NCI-H2107 (cell line): ENCODE data around the gene SASH3.
"Not testable (repeated sequence)": the region's sequence is repeated elsewhere in the genome, so short reads cannot be mapped to it uniquely, and the experiment has no call there.

Experiments
- DNase-seq: peaks from one replicate; lab custom pipeline; 2025; lab: John Stamatoyannopoulos, UW

Gene SASH3

GRCh38 chrX:129779747-129780146, at the start of gene SASH3:
Gene SASH3, plus strand, starts transcription at chrX:129779949. Its CDS starts 149 bp downstream, at chrX:129780098.
- DNase-seq: no peak

- no peak for DNase-seq
Measured at GRCh38 chrX:129731228-129731627, 48.5 kb upstream of the SASH3 start.

GRCh38 chrX:129732857-129733256, 46.9 kb upstream of the SASH3 start:
- DNase-seq: no peak

- no peak for DNase-seq
Measured at GRCh38 chrX:129733335-129733734, 46.4 kb upstream of the SASH3 start.

- no peak for DNase-seq
Measured at GRCh38 chrX:129736491-129736890, 43.3 kb upstream of the SASH3 start.

- DNase-seq: no peak
Measured at GRCh38 chrX:129737916-129738315, 41.8 kb upstream of the SASH3 start.

- no peak for DNase-seq
Measured at GRCh38 chrX:129738466-129739308, 41.1 kb upstream of the SASH3 start, which contains the start of gene XPNPEP2. Gene XPNPEP2, plus strand, starts transcription at chrX:129738979. Its CDS starts 235 bp downstream, at chrX:129739214.

GRCh38 chrX:129739578-129739977, 40.2 kb upstream of the SASH3 start:
- DNase-seq: no peak

- DNase-seq: no peak
Measured at GRCh38 chrX:129741880-129742758, 37.6 kb upstream of the SASH3 start.

GRCh38 chrX:129742759-129743152, 37.0 kb upstream of the SASH3 start:
- DNase-seq: not testable (repeated sequence)

- DNase-seq: no peak
Measured at GRCh38 chrX:129743821-129744220, 35.9 kb upstream of the SASH3 start.

GRCh38 chrX:129744861-129745321, 34.9 kb upstream of the SASH3 start:
- no peak for DNase-seq

- DNase-seq: no peak
Measured at GRCh38 chrX:129746557-129747470, 32.9 kb upstream of the SASH3 start.

GRCh38 chrX:129747533-129747932, 32.2 kb upstream of the SASH3 start:
- DNase-seq: no peak

GRCh38 chrX:129748305-129748704, 31.4 kb upstream of the SASH3 start:
- DNase-seq: no peak

- no peak for DNase-seq
Measured at GRCh38 chrX:129749069-129749468, 30.7 kb upstream of the SASH3 start.

- DNase-seq: no peak
Measured at GRCh38 chrX:129750971-129751370, 28.8 kb upstream of the SASH3 start.

- no peak for DNase-seq
Measured at GRCh38 chrX:129754056-129755024, 25.4 kb upstream of the SASH3 start.

GRCh38 chrX:129755779-129756650, 23.7 kb upstream of the SASH3 start:
- no peak for DNase-seq
